Measurements from ENCODE around the gene HOXD1.

The HOXD1 gene

DNA sequence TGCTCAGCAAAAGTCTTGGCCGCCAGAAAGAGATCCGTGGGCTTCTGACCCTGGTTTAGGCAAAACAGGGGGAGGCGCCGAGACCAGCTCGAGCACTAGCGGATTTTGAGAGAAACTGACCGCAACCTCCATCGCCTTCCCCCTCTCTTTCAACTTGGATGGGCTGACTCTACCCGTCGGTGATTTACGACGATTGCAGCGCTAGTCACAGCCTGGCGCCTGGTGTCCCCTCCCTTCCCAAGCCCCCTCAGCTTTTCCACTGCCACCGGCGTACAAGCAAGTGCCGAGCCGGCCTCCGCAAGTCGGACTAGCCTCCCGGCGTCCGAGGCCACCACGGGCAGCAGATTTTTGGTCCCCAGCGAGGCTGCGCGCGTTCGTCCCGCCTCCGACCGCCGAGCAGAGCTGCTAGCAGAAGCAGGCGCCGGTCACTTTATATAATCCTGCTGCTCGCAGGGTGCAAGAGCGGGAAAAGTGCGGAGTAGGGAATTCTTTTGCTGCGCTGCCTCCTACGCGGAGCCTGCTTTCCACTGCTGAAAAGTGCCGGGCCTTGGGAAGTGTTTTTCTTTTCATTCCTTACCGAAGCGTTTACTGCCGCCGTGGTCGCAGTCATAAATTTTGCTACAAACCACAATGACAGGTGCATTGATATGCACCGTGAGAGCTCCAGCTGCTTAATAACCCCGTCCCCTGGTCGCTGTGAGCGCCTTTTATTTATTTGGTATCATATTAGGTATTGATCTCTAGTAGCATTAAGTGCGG lies 23.7 kb upstream of the HOXD1 start:
- H4K20me1 ChIP-seq (ENCODE audit: control insufficient read depth, insufficient read depth, low read depth, low read length): no peaks in the 10 kb centered on the region
- H3K27me3 ChIP-seq (ENCODE audit: control insufficient read depth, low read length): no peaks in the 10 kb centered on the region
- no peaks in the 10 kb centered on the region; the same call in 1 of the 2 replicates for H3K9me3 ChIP-seq (ENCODE audit: control insufficient read depth, insufficient read depth, low read length)
- no peaks in the 10 kb centered on the region for H3K36me3 ChIP-seq (ENCODE audit: control insufficient read depth, low read length)
- no peak for TF ChIP-seq CTCF (IDR thresholded peaks at IDR 0.05; ENCODE audit: low read depth, low read length, poor library complexity, severe bottlenecking)
- no peak for TF ChIP-seq EZH2phosphoT487 (IDR thresholded peaks at IDR 0.05; ENCODE audit: borderline replicate concordance, low read length)
- H3K9me2 ChIP-seq (replicated peaks; ENCODE audit: control insufficient read depth, low read length): no peaks in the 10 kb centered on the region
- H3F3A ChIP-seq (ENCODE audit: control insufficient read depth, insufficient read depth): no peaks in the 10 kb centered on the region
- no peak overlapping the region for H3K4me3 ChIP-seq (ENCODE audit: low read length)
- H3K79me2 ChIP-seq (ENCODE audit: control insufficient read depth, low read length): no peaks in the 10 kb centered on the region
- no peak overlapping the region for H3K4me2 ChIP-seq (ENCODE audit: low read length)
- H3K4me1 ChIP-seq (ENCODE audit: control insufficient read depth, low read length): no peaks in the 10 kb centered on the region
- no peak overlapping the region for H3K27ac ChIP-seq (ENCODE audit: low read depth, low read length)

GRCh38 chr2:176165370-176166050 lies 23.0 kb upstream of the HOXD1 start:
- H3K79me2 ChIP-seq (ENCODE audit: control insufficient read depth, low read length): no peaks in the 10 kb centered on the region
- H3K27ac ChIP-seq (ENCODE audit: low read depth, low read length): no peak overlapping the region
- no peak overlapping the region for H3K4me2 ChIP-seq (ENCODE audit: low read length)
- no peak for TF ChIP-seq EZH2phosphoT487 (IDR thresholded peaks at IDR 0.05; ENCODE audit: borderline replicate concordance, low read length)
- TF ChIP-seq CTCF (IDR thresholded peaks at IDR 0.05; ENCODE audit: low read depth, low read length, poor library complexity, severe bottlenecking): no peak
- no peak overlapping the region for H3K4me3 ChIP-seq (ENCODE audit: low read length)
- H4K20me1 ChIP-seq (ENCODE audit: control insufficient read depth, insufficient read depth, low read depth, low read length): no peaks in the 10 kb centered on the region
- no peaks in the 10 kb centered on the region; the same call in 1 of the 2 replicates for H3K9me3 ChIP-seq (ENCODE audit: control insufficient read depth, insufficient read depth, low read length)
- H3K27me3 ChIP-seq (ENCODE audit: control insufficient read depth, low read length): no peaks in the 10 kb centered on the region
- no peaks in the 10 kb centered on the region for H3K4me1 ChIP-seq (ENCODE audit: control insufficient read depth, low read length)
- no peaks in the 10 kb centered on the region for H3K36me3 ChIP-seq (ENCODE audit: control insufficient read depth, low read length)
- H3F3A ChIP-seq (ENCODE audit: control insufficient read depth, insufficient read depth): no peaks in the 10 kb centered on the region
- no peaks in the 10 kb centered on the region for H3K9me2 ChIP-seq (replicated peaks; ENCODE audit: control insufficient read depth, low read length)

DNA sequence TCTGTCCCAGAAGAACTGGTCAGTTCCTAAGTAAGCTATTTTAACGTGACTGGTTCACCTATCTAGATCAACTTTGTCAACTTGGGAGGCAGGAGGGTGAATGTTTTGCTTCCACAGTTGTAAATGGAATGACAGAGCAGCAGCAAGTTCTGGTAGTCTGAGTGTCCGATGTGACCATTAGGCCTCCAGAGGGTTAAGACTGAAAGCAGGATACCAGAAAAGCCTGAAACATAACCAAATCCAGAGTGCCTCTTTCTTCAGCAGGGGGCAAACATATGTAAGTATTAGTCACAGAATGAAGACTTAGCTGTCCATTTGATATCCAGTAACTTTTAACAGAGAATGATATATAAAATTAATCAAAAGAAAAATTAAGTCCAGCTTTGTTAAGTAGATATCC lies 22.2 kb upstream of the HOXD1 start:
- Histone ChIP-seq H3K9me2 (replicated peaks; ENCODE audit: control insufficient read depth, low read length) (no peaks in the 10 kb centered on the region), H4K20me1 (ENCODE audit: control insufficient read depth, insufficient read depth, low read depth, low read length) (no peaks in the 10 kb centered on the region), H3K4me3 (ENCODE audit: low read length) (no peak overlapping the region), H3K27me3 (ENCODE audit: control insufficient read depth, low read length) (no peaks in the 10 kb centered on the region), H3K9me3 (ENCODE audit: control insufficient read depth, insufficient read depth, low read length) (no peaks in the 10 kb centered on the region), H3K36me3 (ENCODE audit: control insufficient read depth, low read length) (no peaks in the 10 kb centered on the region), H3F3A (ENCODE audit: control insufficient read depth, insufficient read depth) (no peaks in the 10 kb centered on the region), H3K4me1 (ENCODE audit: control insufficient read depth, low read length) (no peaks in the 10 kb centered on the region), H3K4me2 (ENCODE audit: low read length) (no peak overlapping the region), H3K27ac (ENCODE audit: low read depth, low read length) (no peak overlapping the region), H3K79me2 (ENCODE audit: control insufficient read depth, low read length) (no peaks in the 10 kb centered on the region)
- TF ChIP-seq CTCF (IDR thresholded peaks at IDR 0.05; ENCODE audit: low read depth, low read length, poor library complexity, severe bottlenecking) (no peak), EZH2phosphoT487 (IDR thresholded peaks at IDR 0.05; ENCODE audit: borderline replicate concordance, low read length) (no peak)
